ENCODE results near the gene SPTAN1. TPM values are rescaled to one million over a fixed set of nuclear protein-coding genes. Genes with fewer than 3 reads are reported as not detected.

SPTAN1 gene
- total and polyA plus RNA-seq, 4 donors, result 94.4 to 504 (median 310) TPM

- intact Hi-C loops (cut with DNase I), result no loop called here
- peak in 1 of 2 donors; percentile 29 for DNase-seq
Measured at GRCh38 chr9:128629852-128630545, 77.6 kb downstream of the SPTAN1 start.

GRCh38 chr9:128631636-128632035, 79.2 kb downstream of the SPTAN1 start:
- Histone ChIP-seq H3K4me3 (ENCODE audit: low read length in 2 of 2) (no peak overlapping the region), H3K9me3 (ENCODE audit: control insufficient read depth, low read length) (no peaks in the 10 kb centered on the region), H3K4me1 (ENCODE audit: control insufficient read depth in 1 of 2, insufficient read depth in 2 of 2, low read length in 2 of 2) (no peaks in the 10 kb centered on the region), H3K27me3 (ENCODE audit: control insufficient read depth in 1 of 2, insufficient read depth in 2 of 2, low read length in 1 of 2) (no peaks in the 10 kb centered on the region), H3K27ac (ENCODE audit: low read depth in 1 of 2, low read length in 2 of 2) (no peak overlapping the region), H3K36me3 (ENCODE audit: control insufficient read depth in 1 of 2, insufficient read depth in 2 of 2, low read length in 1 of 2) (peaks cover 0 to 11% of the 10 kb centered on the region in 2 donors)
- peak in 1 of 2 donors; percentile 4 for DNase-seq
- intact Hi-C loops (cut with DNase I), result no loop called here
- WGBS, 2 donors, result 87 to 93% methylated on average over 9 of the region's 9 CpGs
- ATAC-seq (ENCODE audit: low FRiP score), result no peak

More at GRCh38 chr9:128629852-128630545, 77.6 kb downstream of the SPTAN1 start:
- no peak overlapping the region for H3K4me3 ChIP-seq (ENCODE audit: low read length in 2 of 2)
- no peak for ATAC-seq (ENCODE audit: low FRiP score)
- peaks cover 0 to 21% of the 10 kb centered on the region in 2 donors for H3K36me3 ChIP-seq (ENCODE audit: control insufficient read depth in 1 of 2, insufficient read depth in 2 of 2, low read length in 1 of 2)
- no peaks in the 10 kb centered on the region for H3K4me1 ChIP-seq (ENCODE audit: control insufficient read depth in 1 of 2, insufficient read depth in 2 of 2, low read length in 2 of 2)
- no peak overlapping the region for H3K27ac ChIP-seq (ENCODE audit: low read depth in 1 of 2, low read length in 2 of 2)
- no peaks in the 10 kb centered on the region for H3K9me3 ChIP-seq (ENCODE audit: control insufficient read depth, low read length)
- no peaks in the 10 kb centered on the region for H3K27me3 ChIP-seq (ENCODE audit: control insufficient read depth in 1 of 2, insufficient read depth in 2 of 2, low read length in 1 of 2)
- WGBS, 2 donors, result 59 to 62% methylated on average over 9 of the region's 9 CpGs

DNA sequence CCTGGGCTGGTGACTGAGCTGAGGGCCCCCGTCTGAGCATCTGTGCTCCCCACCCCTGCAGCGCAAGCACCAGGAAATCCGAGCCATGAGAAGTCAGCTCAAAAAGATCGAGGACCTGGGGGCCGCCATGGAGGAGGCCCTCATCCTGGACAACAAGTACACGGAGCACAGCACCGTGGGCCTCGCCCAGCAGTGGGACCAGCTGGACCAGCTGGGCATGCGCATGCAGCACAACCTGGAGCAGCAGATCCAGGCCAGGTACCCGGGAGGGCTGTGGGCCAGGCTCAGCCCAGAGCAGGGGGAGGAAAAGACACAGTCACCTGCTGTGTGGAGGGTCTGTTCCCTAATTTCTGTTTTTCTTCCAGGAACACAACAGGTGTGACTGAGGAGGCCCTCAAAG, 79.7 kb downstream of the SPTAN1 start:
- ATAC-seq (ENCODE audit: low FRiP score), result no peak
- Histone ChIP-seq H3K4me1 (ENCODE audit: control insufficient read depth in 1 of 2, insufficient read depth in 2 of 2, low read length in 2 of 2) (no peaks in the 10 kb centered on the region), H3K4me3 (ENCODE audit: low read length in 2 of 2) (no peak overlapping the region), H3K27me3 (ENCODE audit: control insufficient read depth in 1 of 2, insufficient read depth in 2 of 2, low read length in 1 of 2) (no peaks in the 10 kb centered on the region), H3K27ac (ENCODE audit: low read depth in 1 of 2, low read length in 2 of 2) (no peak overlapping the region), H3K36me3 (ENCODE audit: control insufficient read depth in 1 of 2, insufficient read depth in 2 of 2, low read length in 1 of 2) (peaks cover 0 to 11% of the 10 kb centered on the region in 2 donors), H3K9me3 (ENCODE audit: control insufficient read depth, low read length) (no peaks in the 10 kb centered on the region)
- intact Hi-C loops (cut with DNase I), result no loop called here
- DNase-seq, result peak in 1 of 2 donors; percentile 32
- WGBS, 2 donors, result 88% methylated on average over 10 of the region's 10 CpGs

DNA sequence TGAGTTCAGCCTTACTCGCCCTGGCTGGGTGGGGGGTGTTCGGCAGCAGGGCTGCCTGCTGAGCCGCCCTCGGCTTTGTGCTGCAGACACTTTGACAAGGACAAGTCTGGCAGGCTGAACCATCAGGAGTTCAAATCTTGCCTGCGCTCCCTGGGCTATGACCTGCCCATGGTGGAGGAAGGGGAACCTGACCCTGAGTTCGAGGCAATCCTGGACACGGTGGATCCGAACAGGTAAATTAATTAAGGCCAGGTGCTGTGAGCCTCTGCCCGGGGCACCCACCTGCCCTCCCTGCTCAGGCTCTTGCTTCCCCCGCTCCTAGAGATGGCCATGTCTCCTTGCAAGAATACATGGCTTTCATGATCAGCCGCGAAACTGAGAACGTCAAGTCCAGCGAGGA, 80.1 kb downstream of the SPTAN1 start:
- no peaks in the 10 kb centered on the region for H3K9me3 ChIP-seq (ENCODE audit: control insufficient read depth, low read length)
- H3K36me3 ChIP-seq (ENCODE audit: control insufficient read depth in 1 of 2, insufficient read depth in 2 of 2, low read length in 1 of 2), result peaks cover 0 to 9% of the 10 kb centered on the region in 2 donors
- DNase-seq (peak in 1 of 2 donors; percentile 44), ATAC-seq (ENCODE audit: low FRiP score) (no peak)
- intact Hi-C loops (cut with DNase I), result no loop called here
- 88 to 91% methylated on average over 14 of the region's 14 CpGs for WGBS, 2 donors
- no peaks in the 10 kb centered on the region for H3K27me3 ChIP-seq (ENCODE audit: control insufficient read depth in 1 of 2, insufficient read depth in 2 of 2, low read length in 1 of 2)
- no peak overlapping the region for H3K27ac ChIP-seq (ENCODE audit: low read depth in 1 of 2, low read length in 2 of 2)
- no peak overlapping the region for H3K4me3 ChIP-seq (ENCODE audit: low read length in 2 of 2)
- no peaks in the 10 kb centered on the region for H3K4me1 ChIP-seq (ENCODE audit: control insufficient read depth in 1 of 2, insufficient read depth in 2 of 2, low read length in 2 of 2)

- WGBS, 2 donors, result 89 to 91% methylated on average over 21 of the region's 21 CpGs
- Histone ChIP-seq H3K27ac (ENCODE audit: low read depth in 1 of 2, low read length in 2 of 2) (no peak overlapping the region), H3K27me3 (ENCODE audit: control insufficient read depth in 1 of 2, insufficient read depth in 2 of 2, low read length in 1 of 2) (no peaks in the 10 kb centered on the region), H3K4me3 (ENCODE audit: low read length in 2 of 2) (no peak overlapping the region), H3K36me3 (ENCODE audit: control insufficient read depth in 1 of 2, insufficient read depth in 2 of 2, low read length in 1 of 2) (peaks cover 0 to 9% of the 10 kb centered on the region in 2 donors), H3K9me3 (ENCODE audit: control insufficient read depth, low read length) (no peaks in the 10 kb centered on the region), H3K4me1 (ENCODE audit: control insufficient read depth in 1 of 2, insufficient read depth in 2 of 2, low read length in 2 of 2) (no peaks in the 10 kb centered on the region)
- intact Hi-C loops (cut with DNase I), result no loop called here
- ATAC-seq (ENCODE audit: low FRiP score) (no peak), DNase-seq (peak in 1 of 2 donors; percentile 41)
Measured at GRCh38 chr9:128633057-128633456, 80.7 kb downstream of the SPTAN1 start.

GRCh38 chr9:128633601-128634000, 81.2 kb downstream of the SPTAN1 start:
- Histone ChIP-seq H3K36me3 (ENCODE audit: control insufficient read depth in 1 of 2, insufficient read depth in 2 of 2, low read length in 1 of 2) (peaks cover 0 to 9% of the 10 kb centered on the region in 2 donors), H3K4me3 (ENCODE audit: low read length in 2 of 2) (no peak overlapping the region), H3K9me3 (ENCODE audit: control insufficient read depth, low read length) (no peaks in the 10 kb centered on the region), H3K4me1 (ENCODE audit: control insufficient read depth in 1 of 2, insufficient read depth in 2 of 2, low read length in 2 of 2) (no peaks in the 10 kb centered on the region), H3K27ac (ENCODE audit: low read depth in 1 of 2, low read length in 2 of 2) (no peak overlapping the region), H3K27me3 (ENCODE audit: control insufficient read depth in 1 of 2, insufficient read depth in 2 of 2, low read length in 1 of 2) (no peaks in the 10 kb centered on the region)
- intact Hi-C loops (cut with DNase I), result no loop called here
- ATAC-seq (ENCODE audit: low FRiP score) (no peak), DNase-seq (peak in 1 of 2 donors; percentile 36)
- 70 to 80% methylated on average over 11 of the region's 11 CpGs for WGBS, 2 donors

GRCh38 chr9:128634111-128634510, 81.7 kb downstream of the SPTAN1 start:
- no peaks in the 10 kb centered on the region for H3K27me3 ChIP-seq (ENCODE audit: control insufficient read depth in 1 of 2, insufficient read depth in 2 of 2, low read length in 1 of 2)
- DNase-seq (peak in 1 of 2 donors; percentile 30), ATAC-seq (ENCODE audit: low FRiP score) (no peak)
- H3K4me3 ChIP-seq (ENCODE audit: low read length in 2 of 2), result no peak overlapping the region
- 85 to 89% methylated on average over 10 of the region's 10 CpGs for WGBS, 2 donors
- peak overlapping the region in 1 of 2 donors; percentile 22 for H3K27ac ChIP-seq (ENCODE audit: low read depth in 1 of 2, low read length in 2 of 2)
- no peaks in the 10 kb centered on the region for H3K9me3 ChIP-seq (ENCODE audit: control insufficient read depth, low read length)
- intact Hi-C loops (cut with DNase I), result no loop called here
- H3K36me3 ChIP-seq (ENCODE audit: control insufficient read depth in 1 of 2, insufficient read depth in 2 of 2, low read length in 1 of 2), result peaks cover 0 to 9% of the 10 kb centered on the region in 2 donors
- no peaks in the 10 kb centered on the region for H3K4me1 ChIP-seq (ENCODE audit: control insufficient read depth in 1 of 2, insufficient read depth in 2 of 2, low read length in 2 of 2)

GRCh38 chr9:128634651-128635262, 82.4 kb downstream of the SPTAN1 start:
- no peaks in the 10 kb centered on the region for H3K4me1 ChIP-seq (ENCODE audit: control insufficient read depth in 1 of 2, insufficient read depth in 2 of 2, low read length in 2 of 2)
- peak overlapping the region in 1 of 2 donors; percentile 22 for H3K27ac ChIP-seq (ENCODE audit: low read depth in 1 of 2, low read length in 2 of 2)
- ATAC-seq (ENCODE audit: low FRiP score), result peak; percentile 1
- DNase-seq, result no peak
- no peaks in the 10 kb centered on the region for H3K27me3 ChIP-seq (ENCODE audit: control insufficient read depth in 1 of 2, insufficient read depth in 2 of 2, low read length in 1 of 2)
- whole genome bisulfite sequencing, 2 donors, result 65 to 66% methylated on average over 23 to 26 of the region's 26 CpGs
- H3K9me3 ChIP-seq (ENCODE audit: control insufficient read depth, low read length), result no peaks in the 10 kb centered on the region
- intact Hi-C loops (cut with DNase I), result loop anchor here (5.0 kb wide), 1 partner anchor 53 kb away; the partner anchor contains the start of gene SET (in 2 of the 2)
- H3K4me3 ChIP-seq (ENCODE audit: low read length in 2 of 2), result no peak overlapping the region
- H3K36me3 ChIP-seq (ENCODE audit: control insufficient read depth in 1 of 2, insufficient read depth in 2 of 2, low read length in 1 of 2), result peaks cover 0 to 9% of the 10 kb centered on the region in 2 donors

Data from aorta (tissue), 5 donors.